Stomach (tissue), 9 donors: ENCODE data around the gene NAV2. TPM values are rescaled to one million over a fixed set of nuclear protein-coding genes. Genes with fewer than 3 reads are reported as not detected.

Source experiments
- DNase-seq, 2 donors: peaks; one replicate each; pipeline versions ENCODE4 v3.0.0 to v3.0.0-alpha.2; 2013 to 2019
- H3K27ac ChIP-seq, 5 donors: fragments of 200-600 bp in 4 of 5; sonication (generic) in 4 of 5; one replicate each; pipeline ENCODE4 v1.5.1; 2013 to 2019; ENCODE audit warnings: mild to moderate bottlenecking in 1 of 5, moderate library complexity in 1 of 5
- H3K27me3 ChIP-seq, 3 donors: fragments of 200-600 bp; sonication (generic); one replicate each; pipeline ENCODE4 v1.5.1; 2017 to 2019; ENCODE audit warnings: mixed run types in 1 of 3
- H3K36me3 ChIP-seq, 4 donors: fragments of 200-600 bp; sonication (generic); 1 replicate in 3 of 4; 2 replicates in 1 of 4; pipeline ENCODE4 v1.5.1; 2016 to 2019
- H3K4me1 ChIP-seq, 4 donors: fragments of 200-600 bp; sonication (generic); one replicate each; pipeline ENCODE4 v1.5.1; 2016 to 2019
- H3K4me3 ChIP-seq, 4 donors: fragments of 200-600 bp; sonication (generic) in 3 of 4; one replicate each; pipeline ENCODE4 v1.5.1; 2016 to 2019; ENCODE audit warnings: mild to moderate bottlenecking in 1 of 4
- H3K9me3 ChIP-seq, 4 donors: fragments of 200-600 bp; sonication (generic); one replicate each; pipeline ENCODE4 v1.5.1; 2016 to 2019
- CTCF ChIP-seq, 7 experiments: fragments of 450-650 bp in 4 of 7; fragments of 200-600 bp in 3 of 7; sonication (generic) in 3 of 7; IDR thresholded peaks; one replicate each; pipeline ENCODE4 v1.5.1; 2016 to 2019; ENCODE audit warnings: antibody characterized with exemption in 7 of 7, control low read depth in 2 of 7, mild to moderate bottlenecking in 1 of 7
- EP300 ChIP-seq: sonication (generic); formaldehyde crosslinking; IDR thresholded peaks from one replicate; pipeline ENCODE4 v1.6.1; 2017; ENCODE audit warnings: antibody characterized with exemption
- POLR2A ChIP-seq, 4 donors: fragments of 450-650 bp; IDR thresholded peaks; one replicate each; pipeline ENCODE4 v1.6.1; 2016; ENCODE audit warnings: antibody characterized with exemption in 4 of 4, control low read depth in 2 of 4, mild to moderate bottlenecking in 1 of 4, moderate library complexity in 1 of 4
- POLR2AphosphoS5 ChIP-seq, 3 donors: sonication (generic); formaldehyde crosslinking; IDR thresholded peaks; one replicate each; pipeline ENCODE4 v1.6.1; 2016; ENCODE audit warnings: antibody characterized with exemption in 3 of 3
- WGBS, 5 donors: extraction: QIAGEN DNeasy Blood & Tissue Kit in 3 of 5; methylation state at CpG; one replicate each; pipeline versions ENCODE4 v1.1.5 to v1.1.7; 2013 to 2018; 5-methylcytosine and 5-hydroxymethylcytosine counted together
- intact Hi-C: fragments of 100-400 bp; cut with DNase I; formaldehyde crosslinking; loops from one replicate; pipeline ENCODE4 v1.15.1; 2023; ENCODE audit warnings: low total_unique reads
- polyA plus RNA-seq, 3 donors: library from polyadenylated mRNA; stranded (reverse); fragments of 200-250 nt; gene quantifications; one replicate each; pipeline ENCODE4 v1.2.3, GENCODE V29; 2013
- total RNA-seq, 5 donors: library from RNA; depleted of rRNA; stranded (reverse); fragments of >200 nt; gene quantifications; one replicate each; pipeline versions ENCODE4 v1.1.0 to v1.2.3, GENCODE V29; 2014 to 2016
- donor health status: healthy with polysubstance abuse.
- donor health status: Bipolar disorder and iron deficiency.
- donor health status: healthy.

The NAV2 gene
- total and polyA plus RNA-seq, 8 donors = 1.8 to 92.4 (median 7.9) TPM

GRCh38 chr11:20014067-20014402 is 301.4 kb downstream of the NAV2 start:
- Histone ChIP-seq H3K36me3 (no peaks in the 10 kb centered on the region), H3K27me3 (no peaks in the 10 kb centered on the region), H3K9me3 (no peaks in the 10 kb centered on the region), H3K4me1 (peaks cover 0 to 16% (median 5%) of the 10 kb centered on the region in 4 donors), H3K4me3 (no peak overlapping the region), H3K27ac (no peak overlapping the region)
- intact Hi-C loops = no loop called here
- 26 to 47% (median 40%) methylated on average over 2 of the region's 2 CpGs for WGBS, 5 donors
- no peak for DNase-seq
- TF ChIP-seq POLR2A (IDR thresholded peaks at IDR 0.05) = no peak
- no peak for TF ChIP-seq EP300
- no peak for TF ChIP-seq POLR2AphosphoS5 (IDR thresholded peaks at IDR 0.05)
- no peak for TF ChIP-seq CTCF (IDR thresholded peaks at IDR 0.05)

- no peak overlapping the region for H3K4me3 ChIP-seq
- H3K9me3 ChIP-seq = no peaks in the 10 kb centered on the region
- DNase-seq = no peak
- no peaks in the 10 kb centered on the region for H3K27me3 ChIP-seq
- whole genome bisulfite sequencing, 5 donors = 91 to 98% (median 94%) methylated on average over 3 of the region's 3 CpGs
- intact Hi-C loops = no loop called here
- no peaks in the 10 kb centered on the region for H3K36me3 ChIP-seq
- no peak for TF ChIP-seq POLR2A (IDR thresholded peaks at IDR 0.05)
- TF ChIP-seq POLR2AphosphoS5 (IDR thresholded peaks at IDR 0.05) = no peak
- TF ChIP-seq CTCF (IDR thresholded peaks at IDR 0.05) = no peak
- no peak for TF ChIP-seq EP300
- H3K4me1 ChIP-seq = peaks cover 0 to 12% (median 5%) of the 10 kb centered on the region in 4 donors
- H3K27ac ChIP-seq = no peak overlapping the region
Measured at GRCh38 chr11:20015101-20015500, 302.5 kb downstream of the NAV2 start.

- H3K4me1 ChIP-seq = peaks cover 0 to 12% (median 5%) of the 10 kb centered on the region in 4 donors
- WGBS, 5 donors = 57 to 69% (median 65%) methylated on average over 14 of the region's 14 CpGs
- no peak overlapping the region for H3K4me3 ChIP-seq
- H3K27me3 ChIP-seq = no peaks in the 10 kb centered on the region
- H3K9me3 ChIP-seq = no peaks in the 10 kb centered on the region
- DNase-seq = no peak
- H3K36me3 ChIP-seq = no peaks in the 10 kb centered on the region
- H3K27ac ChIP-seq = no peak overlapping the region
- TF ChIP-seq POLR2A (IDR thresholded peaks at IDR 0.05) = no peak
- TF ChIP-seq CTCF (IDR thresholded peaks at IDR 0.05) = no peak
- TF ChIP-seq POLR2AphosphoS5 (IDR thresholded peaks at IDR 0.05) = no peak
- no peak for TF ChIP-seq EP300
- intact Hi-C loops = no loop called here
Measured at GRCh38 chr11:20015529-20016427, 303.1 kb downstream of the NAV2 start.

GRCh38 chr11:20016526-20016925 is 303.9 kb downstream of the NAV2 start:
- no peak overlapping the region for H3K4me3 ChIP-seq
- no peaks in the 10 kb centered on the region for H3K9me3 ChIP-seq
- H3K27ac ChIP-seq = no peak overlapping the region
- no peak for DNase-seq
- no peaks in the 10 kb centered on the region for H3K36me3 ChIP-seq
- WGBS, 5 donors = 59 to 64% (median 64%) methylated on average over 3 of the region's 3 CpGs
- no peaks in the 10 kb centered on the region for H3K27me3 ChIP-seq
- TF ChIP-seq POLR2A (IDR thresholded peaks at IDR 0.05) (no peak), CTCF (IDR thresholded peaks at IDR 0.05) (no peak), POLR2AphosphoS5 (IDR thresholded peaks at IDR 0.05) (no peak), EP300 (no peak)
- intact Hi-C loops = no loop called here
- H3K4me1 ChIP-seq = peaks cover 0 to 15% (median 6%) of the 10 kb centered on the region in 4 donors
